ENCODE measurements around the gene RGS9. TPM values are rescaled to one million over a fixed set of nuclear protein-coding genes. Genes with fewer than 3 reads are reported as not detected.
"Not testable (repeated sequence)": the region's sequence is repeated elsewhere in the genome, so short reads cannot be mapped to it uniquely, and the experiment has no call there.

The RGS9 gene
- total and polyA plus RNA-seq, 10 of the 15 experiments (the other 5 are each of a cell fraction or from before 2014, with no cell fraction given), result 1.1 to 10.6 (median 5.6) TPM

DNA sequence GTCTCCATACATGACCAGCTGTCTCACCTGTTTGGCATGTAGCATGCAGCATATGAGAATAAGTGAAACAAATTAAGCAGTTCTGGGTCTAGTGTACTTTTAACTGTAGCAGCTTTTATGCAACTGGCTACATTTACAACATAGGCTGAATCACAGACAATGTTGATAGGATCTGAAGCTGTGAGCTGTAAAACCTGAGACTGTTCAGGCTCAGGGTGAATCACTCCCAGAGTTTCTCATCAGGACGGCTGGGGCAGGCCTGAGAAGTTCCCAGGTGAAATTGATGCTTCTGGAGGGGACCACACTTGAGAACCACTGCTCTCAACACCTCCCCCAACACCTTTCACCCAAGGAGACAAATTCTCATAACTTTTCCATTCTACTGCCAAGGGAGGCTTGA, 70.3 kb downstream of the RGS9 start:
- SMC1A ChIA-PET (ENCODE audit: uncharacterized antibody, unreplicated experiment), result not testable (repeated sequence)

DNA sequence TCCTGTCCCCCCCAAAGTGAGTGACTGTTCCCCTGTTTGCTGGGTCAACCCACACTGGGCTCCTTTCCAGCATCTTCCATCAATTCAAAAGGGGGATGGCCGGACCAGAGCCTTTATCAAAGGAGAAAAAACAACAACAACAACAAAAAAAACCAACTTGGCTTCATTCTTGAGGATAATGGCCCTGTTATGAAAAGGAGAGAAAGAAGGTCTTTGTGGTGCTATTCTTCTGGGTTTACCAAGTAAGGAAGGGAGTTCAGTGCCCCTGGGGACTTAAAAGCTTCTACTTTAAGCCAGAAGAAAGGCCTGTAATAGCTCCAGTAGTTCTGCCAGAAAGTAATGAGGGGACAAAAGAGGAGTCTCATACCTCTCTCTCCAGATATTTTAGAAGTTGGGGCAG, 71.5 kb downstream of the RGS9 start:
- H3K9ac ChIP-seq (ENCODE audit: control insufficient read depth, insufficient read depth, low read length), result no peak overlapping the region
- FAIRE-seq, result no peak
- intact Hi-C loops (cut with micrococcal nuclease; ENCODE audit: unreplicated experiment), result no loop called here
- no peak overlapping the region for H3K27ac ChIP-seq (ENCODE audit: control insufficient read depth, insufficient read depth)
- no peaks in the 10 kb centered on the region for H4K20me1 ChIP-seq (ENCODE audit: control insufficient read depth, insufficient read depth)
- H2AFZ ChIP-seq (ENCODE audit: control insufficient read depth, low read depth, low read length), result no peak overlapping the region
- BruUV-seq (replicated peaks), result no TSS peak
- WGBS (ENCODE audit: insufficient coverage, insufficient replicate concordance, low lambda C conversion rate, missing lambda C conversion rate), result 53% methylated on average over 1 of the region's 1 CpG
- no peak overlapping the region for H3K4me2 ChIP-seq (ENCODE audit: control insufficient read depth, insufficient read depth)
- H3K4me1 ChIP-seq (ENCODE audit: control insufficient read depth, insufficient read depth, low read length), result no peaks in the 10 kb centered on the region
- ChIA-PET RAD21 (ENCODE audit: unreplicated experiment) (interaction anchor here (0.7 to 1.0 kb wide), 2 partner anchors 10 to 20 kb away, joined by 3 read pairs; no protein-coding TSS in a partner anchor), POLR2A (no interaction called here), SMC1A (ENCODE audit: uncharacterized antibody, unreplicated experiment) (interaction anchor here (0.7 kb wide), 1 partner anchor 24 kb away, joined by 3 read pairs; no protein-coding TSS in a partner anchor), CTCF (interaction anchor here (1.0 to 1.7 kb wide), 3 partner anchors 11 to 33 kb away, joined by 3 to 8 read pairs (median 3); no protein-coding TSS in a partner anchor)
- in situ Hi-C loops (cut with MboI), result no loop called here
- H3K9me3 ChIP-seq (replicated peaks; ENCODE audit: control insufficient read depth, insufficient read depth, low read length), result no peaks in the 10 kb centered on the region
- peaks cover 0 to 1% of the 10 kb centered on the region in 2 experiments; a peak in 1 of 4 replicates for H3K27me3 ChIP-seq (replicated peaks in 1 of 2; ENCODE audit: control insufficient read depth in 2 of 2, insufficient read depth in 2 of 2, low read length in 1 of 2)
- no peaks in the 10 kb centered on the region for H3K79me2 ChIP-seq (ENCODE audit: control insufficient read depth, insufficient read depth, low read length)
- H3K4me3 ChIP-seq, result no peak overlapping the region
- TF ChIP-seq, protein P1, sequence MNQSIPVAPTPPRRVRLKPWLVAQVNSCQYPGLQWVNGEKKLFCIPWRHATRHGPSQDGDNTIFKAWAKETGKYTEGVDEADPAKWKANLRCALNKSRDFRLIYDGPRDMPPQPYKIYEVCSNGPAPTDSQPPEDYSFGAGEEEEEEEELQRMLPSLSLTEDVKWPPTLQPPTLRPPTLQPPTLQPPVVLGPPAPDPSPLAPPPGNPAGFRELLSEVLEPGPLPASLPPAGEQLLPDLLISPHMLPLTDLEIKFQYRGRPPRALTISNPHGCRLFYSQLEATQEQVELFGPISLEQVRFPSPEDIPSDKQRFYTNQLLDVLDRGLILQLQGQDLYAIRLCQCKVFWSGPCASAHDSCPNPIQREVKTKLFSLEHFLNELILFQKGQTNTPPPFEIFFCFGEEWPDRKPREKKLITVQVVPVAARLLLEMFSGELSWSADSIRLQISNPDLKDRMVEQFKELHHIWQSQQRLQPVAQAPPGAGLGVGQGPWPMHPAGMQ (IDR thresholded peaks at IDR 0.05; ENCODE audit: borderline replicate concordance), result no peak
- TF ChIP-seq IKZF1 (conservative IDR thresholded peaks at IDR 0.05) (no peak), CHD2 (IDR thresholded peaks at IDR 0.05; ENCODE audit: borderline replicate concordance, low read depth, low read length) (no peak)
- TF ChIP-seq, protein P2, sequence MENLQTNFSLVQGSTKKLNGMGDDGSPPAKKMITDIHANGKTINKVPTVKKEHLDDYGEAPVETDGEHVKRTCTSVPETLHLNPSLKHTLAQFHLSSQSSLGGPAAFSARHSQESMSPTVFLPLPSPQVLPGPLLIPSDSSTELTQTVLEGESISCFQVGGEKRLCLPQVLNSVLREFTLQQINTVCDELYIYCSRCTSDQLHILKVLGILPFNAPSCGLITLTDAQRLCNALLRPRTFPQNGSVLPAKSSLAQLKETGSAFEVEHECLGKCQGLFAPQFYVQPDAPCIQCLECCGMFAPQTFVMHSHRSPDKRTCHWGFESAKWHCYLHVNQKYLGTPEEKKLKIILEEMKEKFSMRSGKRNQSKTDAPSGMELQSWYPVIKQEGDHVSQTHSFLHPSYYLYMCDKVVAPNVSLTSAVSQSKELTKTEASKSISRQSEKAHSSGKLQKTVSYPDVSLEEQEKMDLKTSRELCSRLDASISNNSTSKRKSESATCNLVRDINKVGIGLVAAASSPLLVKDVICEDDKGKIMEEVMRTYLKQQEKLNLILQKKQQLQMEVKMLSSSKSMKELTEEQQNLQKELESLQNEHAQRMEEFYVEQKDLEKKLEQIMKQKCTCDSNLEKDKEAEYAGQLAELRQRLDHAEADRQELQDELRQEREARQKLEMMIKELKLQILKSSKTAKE (IDR thresholded peaks at IDR 0.05; ENCODE audit: low read depth, poor library complexity, severe bottlenecking), result no peak
- DNase-seq (ENCODE audit: low read depth, low spot score), result no peak
- H3K36me3 ChIP-seq (ENCODE audit: control insufficient read depth in 2 of 2, insufficient read depth in 2 of 2, low read length in 1 of 2), result no peaks in the 10 kb centered on the region
- no peak for ATAC-seq

More for the DNA sequence above, 70.3 kb downstream of the RGS9 start:
- H3K36me3 ChIP-seq (ENCODE audit: control insufficient read depth in 2 of 2, insufficient read depth in 2 of 2, low read length in 1 of 2); H2AFZ ChIP-seq (ENCODE audit: control insufficient read depth, low read depth, low read length); H3K27me3 ChIP-seq (replicated peaks in 1 of 2; ENCODE audit: control insufficient read depth in 2 of 2, insufficient read depth in 2 of 2, low read length in 1 of 2); H3K4me3 ChIP-seq; H3K9ac ChIP-seq (ENCODE audit: control insufficient read depth, insufficient read depth, low read length); H3K27ac ChIP-seq (ENCODE audit: control insufficient read depth, insufficient read depth); FAIRE-seq; H4K20me1 ChIP-seq (ENCODE audit: control insufficient read depth, insufficient read depth); ATAC-seq; POLR2A ChIA-PET; DNase-seq (ENCODE audit: low read depth, low spot score); in situ Hi-C loops (cut with MboI); BruUV-seq (replicated peaks); H3K4me1 ChIP-seq (ENCODE audit: control insufficient read depth, insufficient read depth, low read length); H3K4me2 ChIP-seq (ENCODE audit: control insufficient read depth, insufficient read depth); H3K9me3 ChIP-seq (replicated peaks; ENCODE audit: control insufficient read depth, insufficient read depth, low read length); H3K79me2 ChIP-seq (ENCODE audit: control insufficient read depth, insufficient read depth, low read length); RAD21 ChIA-PET (ENCODE audit: unreplicated experiment); intact Hi-C loops (cut with micrococcal nuclease; ENCODE audit: unreplicated experiment): not testable (repeated sequence)
- CTCF ChIA-PET, result interaction anchor here (1.0 kb wide), 1 partner anchor 31 kb away, joined by 3 read pairs; no protein-coding TSS in a partner anchor
- WGBS (ENCODE audit: insufficient coverage, insufficient replicate concordance, low lambda C conversion rate, missing lambda C conversion rate), result 36% methylated on average over 1 of the region's 1 CpG

All from GM12878 (cell line).